ENCODE measurements around the gene XPO1. TPM values are rescaled to one million over a fixed set of nuclear protein-coding genes. Genes with fewer than 3 reads are reported as not detected.
"Not testable (repeated sequence)": the region's sequence is repeated elsewhere in the genome, so short reads cannot be mapped to it uniquely, and the experiment has no call there.

Gene XPO1, protein sequence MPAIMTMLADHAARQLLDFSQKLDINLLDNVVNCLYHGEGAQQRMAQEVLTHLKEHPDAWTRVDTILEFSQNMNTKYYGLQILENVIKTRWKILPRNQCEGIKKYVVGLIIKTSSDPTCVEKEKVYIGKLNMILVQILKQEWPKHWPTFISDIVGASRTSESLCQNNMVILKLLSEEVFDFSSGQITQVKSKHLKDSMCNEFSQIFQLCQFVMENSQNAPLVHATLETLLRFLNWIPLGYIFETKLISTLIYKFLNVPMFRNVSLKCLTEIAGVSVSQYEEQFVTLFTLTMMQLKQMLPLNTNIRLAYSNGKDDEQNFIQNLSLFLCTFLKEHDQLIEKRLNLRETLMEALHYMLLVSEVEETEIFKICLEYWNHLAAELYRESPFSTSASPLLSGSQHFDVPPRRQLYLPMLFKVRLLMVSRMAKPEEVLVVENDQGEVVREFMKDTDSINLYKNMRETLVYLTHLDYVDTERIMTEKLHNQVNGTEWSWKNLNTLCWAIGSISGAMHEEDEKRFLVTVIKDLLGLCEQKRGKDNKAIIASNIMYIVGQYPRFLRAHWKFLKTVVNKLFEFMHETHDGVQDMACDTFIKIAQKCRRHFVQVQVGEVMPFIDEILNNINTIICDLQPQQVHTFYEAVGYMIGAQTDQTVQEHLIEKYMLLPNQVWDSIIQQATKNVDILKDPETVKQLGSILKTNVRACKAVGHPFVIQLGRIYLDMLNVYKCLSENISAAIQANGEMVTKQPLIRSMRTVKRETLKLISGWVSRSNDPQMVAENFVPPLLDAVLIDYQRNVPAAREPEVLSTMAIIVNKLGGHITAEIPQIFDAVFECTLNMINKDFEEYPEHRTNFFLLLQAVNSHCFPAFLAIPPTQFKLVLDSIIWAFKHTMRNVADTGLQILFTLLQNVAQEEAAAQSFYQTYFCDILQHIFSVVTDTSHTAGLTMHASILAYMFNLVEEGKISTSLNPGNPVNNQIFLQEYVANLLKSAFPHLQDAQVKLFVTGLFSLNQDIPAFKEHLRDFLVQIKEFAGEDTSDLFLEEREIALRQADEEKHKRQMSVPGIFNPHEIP (N-terminal part only)
- 201 and 220 TPM in 2 replicates for total RNA-seq (ENCODE audit: low replicate concordance)

DNA sequence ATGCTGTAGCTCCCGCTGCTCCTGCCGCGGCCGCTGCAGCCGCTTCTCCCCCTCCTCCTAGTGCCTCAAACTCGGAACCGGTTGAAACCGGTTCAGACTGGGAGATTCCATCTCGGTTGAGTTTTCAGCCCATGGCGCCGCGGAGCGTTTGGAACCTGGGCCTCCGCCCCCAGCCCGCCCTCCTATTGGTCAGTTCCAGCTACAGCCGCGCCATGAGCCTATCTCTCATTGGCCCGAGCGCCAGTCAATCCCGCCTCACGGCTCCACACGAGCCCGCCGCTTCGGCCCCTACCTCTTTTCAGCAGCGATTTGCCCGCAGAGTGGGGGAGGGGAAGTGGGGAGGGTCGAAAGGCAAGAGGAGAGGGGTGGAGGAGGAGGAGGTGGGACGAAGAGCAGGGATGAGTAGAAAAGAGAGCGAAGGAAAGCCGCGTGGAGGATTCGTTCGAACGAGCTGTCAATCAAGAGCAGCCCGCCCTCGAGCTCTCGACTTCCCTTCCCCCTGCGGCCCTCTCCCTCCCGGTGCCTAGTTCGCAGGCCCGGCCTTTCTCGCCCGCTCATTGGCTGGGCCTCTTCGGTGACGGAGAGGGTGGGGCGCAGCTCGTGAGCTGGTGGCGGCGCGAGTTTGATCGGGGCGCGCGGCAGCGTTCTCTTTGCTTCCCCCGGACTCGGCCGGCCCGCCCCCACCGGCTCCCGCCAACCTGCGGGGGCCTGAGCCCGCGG is at the start of gene XPO1:
Gene XPO1, minus strand, starts transcription at position 157 of the 720 bp plus-strand sequence. CDS start 4,459 bp downstream, outside the sequence.
- peak within 1 kb of the TSS; percentile 97 for H3K4me3 ChIP-seq (ENCODE audit: low read depth, low read length)
- peak; percentile 99 for DNase-seq (ENCODE audit: low read depth)
- TF ChIP-seq, protein P1, sequence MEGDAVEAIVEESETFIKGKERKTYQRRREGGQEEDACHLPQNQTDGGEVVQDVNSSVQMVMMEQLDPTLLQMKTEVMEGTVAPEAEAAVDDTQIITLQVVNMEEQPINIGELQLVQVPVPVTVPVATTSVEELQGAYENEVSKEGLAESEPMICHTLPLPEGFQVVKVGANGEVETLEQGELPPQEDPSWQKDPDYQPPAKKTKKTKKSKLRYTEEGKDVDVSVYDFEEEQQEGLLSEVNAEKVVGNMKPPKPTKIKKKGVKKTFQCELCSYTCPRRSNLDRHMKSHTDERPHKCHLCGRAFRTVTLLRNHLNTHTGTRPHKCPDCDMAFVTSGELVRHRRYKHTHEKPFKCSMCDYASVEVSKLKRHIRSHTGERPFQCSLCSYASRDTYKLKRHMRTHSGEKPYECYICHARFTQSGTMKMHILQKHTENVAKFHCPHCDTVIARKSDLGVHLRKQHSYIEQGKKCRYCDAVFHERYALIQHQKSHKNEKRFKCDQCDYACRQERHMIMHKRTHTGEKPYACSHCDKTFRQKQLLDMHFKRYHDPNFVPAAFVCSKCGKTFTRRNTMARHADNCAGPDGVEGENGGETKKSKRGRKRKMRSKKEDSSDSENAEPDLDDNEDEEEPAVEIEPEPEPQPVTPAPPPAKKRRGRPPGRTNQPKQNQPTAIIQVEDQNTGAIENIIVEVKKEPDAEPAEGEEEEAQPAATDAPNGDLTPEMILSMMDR (IDR thresholded peaks at IDR 0.05; ENCODE audit: insufficient read depth, low read length): no peak

DNA sequence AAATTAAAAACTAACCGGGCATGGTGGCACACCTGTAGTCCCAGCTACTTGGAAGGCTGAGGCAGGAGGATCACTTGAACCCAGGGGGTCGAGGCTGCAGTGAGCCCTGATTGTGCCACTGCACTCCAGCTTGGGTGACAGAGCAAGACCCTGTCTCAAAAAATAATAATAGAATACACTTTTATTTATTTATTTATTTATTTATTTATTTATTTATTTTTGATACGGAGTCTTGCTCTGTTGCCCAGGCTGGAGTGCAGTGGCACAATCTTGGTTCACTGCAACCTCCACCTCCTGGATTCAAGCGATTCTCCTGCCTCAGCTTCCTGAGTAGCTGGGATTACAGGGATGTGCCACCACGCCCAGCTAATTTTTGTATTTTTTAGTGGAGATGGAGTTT is 48.8 kb upstream of the XPO1 start:
- DNase-seq (ENCODE audit: low read depth); H3K4me3 ChIP-seq (ENCODE audit: low read depth, low read length): not testable (repeated sequence)

DNA sequence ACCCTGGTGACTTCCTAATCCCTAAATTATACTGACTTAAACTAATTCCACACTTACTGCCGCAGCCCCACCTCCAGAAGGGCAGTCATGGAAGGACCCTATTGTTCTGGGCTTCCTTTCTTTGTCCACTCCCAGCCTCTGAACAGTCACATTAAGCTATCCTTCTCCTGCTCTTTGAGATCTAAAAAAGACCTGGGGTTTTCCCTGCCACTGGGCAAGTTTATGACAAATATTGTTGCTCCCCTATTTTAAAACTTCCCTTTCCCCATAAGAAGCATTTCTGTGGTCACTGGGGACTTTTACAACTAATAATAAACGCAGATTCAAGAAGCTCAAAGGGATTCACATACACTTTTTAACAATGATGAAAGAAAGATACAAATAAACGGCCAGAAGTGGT is 47.2 kb upstream of the XPO1 start:
- H3K4me3 ChIP-seq (ENCODE audit: low read depth, low read length): no peak overlapping the region
- TF ChIP-seq, protein P1 (IDR thresholded peaks at IDR 0.05; ENCODE audit: insufficient read depth, low read length): no peak
- no peak for DNase-seq (ENCODE audit: low read depth)

DNA sequence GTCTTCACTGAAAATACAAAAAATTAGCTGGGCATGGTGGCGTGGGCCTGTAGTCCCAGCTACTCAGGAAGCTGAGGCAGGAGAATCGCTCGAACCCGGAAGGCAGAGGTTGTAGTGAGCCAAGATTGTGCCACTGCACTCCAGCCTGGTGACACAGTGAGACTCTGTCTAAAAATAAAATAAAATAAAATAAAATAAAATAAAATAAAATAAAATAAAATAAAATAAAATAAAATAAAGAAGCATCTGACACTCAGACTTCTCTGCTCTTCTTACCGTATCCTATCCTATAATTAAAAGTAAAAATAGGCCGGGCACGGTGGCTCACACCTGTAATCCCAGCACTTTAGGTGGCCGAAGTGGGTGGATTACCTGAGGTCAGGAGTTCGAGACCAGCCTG is 46.2 kb upstream of the XPO1 start:
- DNase-seq (ENCODE audit: low read depth); H3K4me3 ChIP-seq (ENCODE audit: low read depth, low read length): not testable (repeated sequence)

DNA sequence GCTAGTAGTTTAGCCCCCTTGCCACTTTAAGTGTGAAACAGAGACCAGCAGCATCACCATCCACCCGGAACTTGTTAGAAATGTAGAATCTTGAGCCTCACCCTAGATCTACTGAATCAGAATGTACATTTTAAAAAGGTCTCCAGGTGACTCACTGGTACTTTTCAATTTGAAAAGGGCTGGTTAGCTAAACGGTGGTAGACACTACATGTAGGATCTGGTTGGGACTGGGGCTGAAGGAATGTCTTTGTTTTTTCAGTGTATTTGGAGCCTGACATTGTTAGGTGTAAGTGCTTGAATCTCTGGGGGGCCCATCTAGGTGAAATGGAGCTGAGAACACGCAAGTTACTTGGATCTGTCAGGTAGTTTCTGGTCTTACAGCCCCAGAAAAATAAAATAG is 44.0 kb upstream of the XPO1 start:
- no peak for DNase-seq (ENCODE audit: low read depth)
- H3K4me3 ChIP-seq (ENCODE audit: low read depth, low read length): no peak overlapping the region
- TF ChIP-seq, protein P1 (IDR thresholded peaks at IDR 0.05; ENCODE audit: insufficient read depth, low read length): no peak

DNA sequence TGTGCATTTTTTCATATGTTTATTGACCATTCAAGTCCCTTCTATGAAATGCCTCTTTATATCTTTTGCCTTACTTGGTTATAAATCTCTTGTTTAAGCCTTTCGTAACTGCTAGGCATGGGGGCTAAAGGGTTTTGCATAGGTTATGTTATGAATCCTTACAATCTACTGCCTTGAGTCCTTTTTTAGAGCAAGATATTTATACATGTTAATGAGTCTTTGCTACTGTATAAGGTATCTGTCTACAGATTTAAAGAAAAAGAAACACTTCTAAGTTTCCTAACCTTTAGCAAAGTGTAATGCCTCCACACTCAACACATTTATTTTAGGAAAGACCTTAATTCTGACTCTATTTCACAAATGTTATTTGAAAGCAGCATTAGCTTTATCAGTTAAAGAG is 43.6 kb upstream of the XPO1 start:
- no peak for DNase-seq (ENCODE audit: low read depth)
- no peak overlapping the region for H3K4me3 ChIP-seq (ENCODE audit: low read depth, low read length)
- TF ChIP-seq, protein P1 (IDR thresholded peaks at IDR 0.05; ENCODE audit: insufficient read depth, low read length): no peak

DNA sequence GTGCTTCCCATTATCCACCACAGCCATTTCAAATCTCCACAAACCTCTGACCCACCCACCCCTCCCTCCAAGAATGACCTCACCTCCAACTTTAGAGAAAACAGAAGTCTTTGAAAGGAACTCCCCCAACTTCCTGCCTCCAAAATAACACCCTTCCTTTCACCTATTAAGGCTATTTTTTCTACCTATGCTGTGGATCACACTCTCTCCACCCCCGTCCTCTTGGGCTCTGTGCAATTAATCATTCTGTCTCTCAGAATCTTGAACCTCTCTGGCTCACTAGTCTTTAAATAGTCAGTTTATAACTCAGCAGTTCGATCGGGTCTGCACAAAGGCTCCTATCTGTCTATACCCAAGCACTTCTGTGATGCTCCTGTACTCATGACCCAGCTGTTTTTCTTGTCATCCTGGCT is 37.3 kb upstream of the XPO1 start:
- H3K4me3 ChIP-seq (ENCODE audit: low read depth, low read length): no peak overlapping the region
- TF ChIP-seq, protein P1 (IDR thresholded peaks at IDR 0.05; ENCODE audit: insufficient read depth, low read length): no peak
- DNase-seq (ENCODE audit: low read depth): no peak
